Mesothelial cell of epicardium (in vitro differentiated cells): ENCODE data around the gene AAR2. TPM values are rescaled to one million over a fixed set of nuclear protein-coding genes. Genes with fewer than 3 reads are reported as not detected.
A peak's percentile ranks its signal among the peaks of the same experiment; 100 is the strongest.

ENCODE experiments used
- DNase-seq, 2 experiments: peaks; one replicate each; pipeline ENCODE4 v3.0.0; 2021; ENCODE audit warnings: low spot score in 2 of 2; ENCODE audit not compliant: unreplicated experiment in 2 of 2
- H3K27ac Mint-ChIP-seq: 2 replicates; pipeline ENCODE4 v1.8.0; 2021; ENCODE audit warnings: mixed read lengths
- H3K27me3 Mint-ChIP-seq: 2 replicates; pipeline ENCODE4 v1.8.0; 2021; ENCODE audit warnings: low read depth, mixed read lengths
- H3K36me3 Mint-ChIP-seq: 2 replicates; pipeline ENCODE4 v1.8.0; 2021; ENCODE audit warnings: mixed read lengths
- H3K4me1 Mint-ChIP-seq: 2 replicates; pipeline ENCODE4 v1.8.0; 2021; ENCODE audit warnings: mixed read lengths
- H3K4me3 Mint-ChIP-seq: 2 replicates; pipeline ENCODE4 v1.8.0; 2021; ENCODE audit warnings: mild to moderate bottlenecking, moderate library complexity, mixed read lengths
- H3K9me3 Mint-ChIP-seq: 2 replicates; pipeline ENCODE4 v1.8.0; 2021; ENCODE audit warnings: mixed read lengths
- CTCF ChIP-seq: fragments of 200-600 bp; sonication (generic); IDR thresholded peaks from one replicate; pipeline ENCODE4 v1.5.0; 2021; ENCODE audit warnings: antibody characterized with exemption; ENCODE audit not compliant: unreplicated experiment
- total RNA-seq: library from RNA; stranded (reverse); gene quantifications from 3 replicates; pipeline ENCODE4 v1.2.1, GENCODE V29; 2021

The AAR2 gene
- total RNA-seq, 1 donor from 2014 or later = 30.6 TPM

GRCh38 chr20:36237477-36237876 is 1.2 kb downstream of the AAR2 start:
- no peaks in the 10 kb centered on the region for H3K27me3 Mint-ChIP-seq
- H3K36me3 Mint-ChIP-seq = peaks cover 9% of the 10 kb centered on the region
- peak overlapping the region; percentile 98 for H3K27ac Mint-ChIP-seq
- no peak for TF ChIP-seq CTCF
- no peak for DNase-seq
- H3K4me3 Mint-ChIP-seq = peak overlapping the region; percentile 96
- H3K9me3 Mint-ChIP-seq = no peaks in the 10 kb centered on the region
- H3K4me1 Mint-ChIP-seq = peaks cover 16% of the 10 kb centered on the region

GRCh38 chr20:36238153-36238552 is 1.9 kb downstream of the AAR2 start:
- H3K36me3 Mint-ChIP-seq = peaks cover 9% of the 10 kb centered on the region
- no peaks in the 10 kb centered on the region for H3K27me3 Mint-ChIP-seq
- no peak for DNase-seq
- H3K9me3 Mint-ChIP-seq = no peaks in the 10 kb centered on the region
- no peak for TF ChIP-seq CTCF
- no peak overlapping the region for H3K27ac Mint-ChIP-seq
- peaks cover 16% of the 10 kb centered on the region for H3K4me1 Mint-ChIP-seq
- H3K4me3 Mint-ChIP-seq = peak overlapping the region; percentile 43

GRCh38 chr20:36238760-36239159 is 2.5 kb downstream of the AAR2 start:
- no peak for TF ChIP-seq CTCF

GRCh38 chr20:36240076-36240475 is 3.8 kb downstream of the AAR2 start:
- Mint-ChIP-seq H3K9me3 (no peaks in the 10 kb centered on the region), H3K27ac (no peak overlapping the region), H3K27me3 (no peaks in the 10 kb centered on the region), H3K4me3 (no peak overlapping the region), H3K4me1 (peaks cover 16% of the 10 kb centered on the region), H3K36me3 (peaks cover 17% of the 10 kb centered on the region)
- no peak for TF ChIP-seq CTCF
- no peak for DNase-seq

More at GRCh38 chr20:36238760-36239159, 2.5 kb downstream of the AAR2 start:
- peaks cover 9% of the 10 kb centered on the region for H3K36me3 Mint-ChIP-seq
- no peaks in the 10 kb centered on the region for H3K27me3 Mint-ChIP-seq
- no peaks in the 10 kb centered on the region for H3K9me3 Mint-ChIP-seq
- peaks cover 16% of the 10 kb centered on the region for H3K4me1 Mint-ChIP-seq
- peak overlapping the region; percentile 44 for H3K27ac Mint-ChIP-seq
- peak overlapping the region; percentile 44 for H3K4me3 Mint-ChIP-seq
- no peak for DNase-seq

GRCh38 chr20:36241678-36242077 is 5.4 kb downstream of the AAR2 start:
- H3K4me1 Mint-ChIP-seq = peaks cover 11% of the 10 kb centered on the region
- H3K27me3 Mint-ChIP-seq = no peaks in the 10 kb centered on the region
- H3K27ac Mint-ChIP-seq = no peak overlapping the region
- no peak for TF ChIP-seq CTCF
- H3K36me3 Mint-ChIP-seq = peaks cover 22% of the 10 kb centered on the region
- no peak for DNase-seq
- no peak overlapping the region for H3K4me3 Mint-ChIP-seq
- H3K9me3 Mint-ChIP-seq = no peaks in the 10 kb centered on the region

- Mint-ChIP-seq H3K27me3 (no peaks in the 10 kb centered on the region), H3K36me3 (peaks cover 32% of the 10 kb centered on the region), H3K9me3 (no peaks in the 10 kb centered on the region), H3K4me3 (no peak overlapping the region), H3K4me1 (peaks cover under 1% of the 10 kb centered on the region), H3K27ac (no peak overlapping the region)
- no peak for TF ChIP-seq CTCF
- no peak for DNase-seq
These were observed 7.4 kb downstream of the AAR2 start for GRCh38 chr20:36243726-36244125.
